ENCODE results near the gene RAB6A.
A peak's percentile ranks its signal among the peaks of the same experiment; 100 is the strongest.

RAB6A gene

DNA sequence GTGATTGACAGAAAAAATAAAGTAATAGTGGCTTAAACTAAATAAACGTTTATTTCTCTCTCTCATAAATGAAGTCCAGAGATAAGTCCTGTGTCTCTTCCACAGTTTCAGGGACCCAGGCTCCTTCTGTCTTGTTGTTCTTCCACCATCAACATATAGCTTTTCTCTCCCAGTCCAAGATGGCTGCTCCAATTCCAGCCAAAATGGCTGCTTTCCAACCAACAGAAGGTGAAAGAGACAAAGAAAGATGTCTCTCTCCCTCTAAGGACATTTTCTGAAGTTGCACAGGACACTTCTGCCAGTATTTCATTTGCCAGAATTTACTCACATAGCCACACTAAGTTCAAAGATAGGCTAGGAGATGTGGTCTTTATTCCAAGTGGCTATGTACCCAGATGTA lies 123.9 kb downstream of the RAB6A start:
- TF ChIP-seq, protein P1, sequence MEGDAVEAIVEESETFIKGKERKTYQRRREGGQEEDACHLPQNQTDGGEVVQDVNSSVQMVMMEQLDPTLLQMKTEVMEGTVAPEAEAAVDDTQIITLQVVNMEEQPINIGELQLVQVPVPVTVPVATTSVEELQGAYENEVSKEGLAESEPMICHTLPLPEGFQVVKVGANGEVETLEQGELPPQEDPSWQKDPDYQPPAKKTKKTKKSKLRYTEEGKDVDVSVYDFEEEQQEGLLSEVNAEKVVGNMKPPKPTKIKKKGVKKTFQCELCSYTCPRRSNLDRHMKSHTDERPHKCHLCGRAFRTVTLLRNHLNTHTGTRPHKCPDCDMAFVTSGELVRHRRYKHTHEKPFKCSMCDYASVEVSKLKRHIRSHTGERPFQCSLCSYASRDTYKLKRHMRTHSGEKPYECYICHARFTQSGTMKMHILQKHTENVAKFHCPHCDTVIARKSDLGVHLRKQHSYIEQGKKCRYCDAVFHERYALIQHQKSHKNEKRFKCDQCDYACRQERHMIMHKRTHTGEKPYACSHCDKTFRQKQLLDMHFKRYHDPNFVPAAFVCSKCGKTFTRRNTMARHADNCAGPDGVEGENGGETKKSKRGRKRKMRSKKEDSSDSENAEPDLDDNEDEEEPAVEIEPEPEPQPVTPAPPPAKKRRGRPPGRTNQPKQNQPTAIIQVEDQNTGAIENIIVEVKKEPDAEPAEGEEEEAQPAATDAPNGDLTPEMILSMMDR (IDR thresholded peaks at IDR 0.05; ENCODE audit: insufficient read depth, missing control alignments) = no peak
- no peak for DNase-seq (ENCODE audit: insufficient read length, low spot score)
- no peak for FAIRE-seq

DNA sequence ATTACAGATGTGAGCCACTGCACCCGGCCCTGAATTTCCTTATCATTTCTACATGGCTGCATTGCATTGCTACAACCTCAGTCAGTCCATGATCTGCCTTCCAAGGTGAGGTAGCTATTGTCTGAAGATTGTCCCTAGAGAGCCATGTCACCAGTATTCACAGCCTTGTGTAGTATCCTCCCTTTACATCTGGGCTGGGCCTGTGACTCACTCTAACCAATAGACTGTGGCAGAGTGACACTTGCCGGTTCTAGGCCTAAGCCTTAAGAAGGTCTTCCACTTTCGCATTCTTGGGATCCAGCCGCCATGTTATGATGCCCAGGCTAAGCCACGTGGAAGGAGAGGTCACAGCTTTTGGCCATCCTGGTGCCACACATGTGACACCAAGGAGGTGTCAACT lies 124.6 kb downstream of the RAB6A start:
- FAIRE-seq (no peak), DNase-seq (ENCODE audit: insufficient read length, low spot score) (no peak)
- TF ChIP-seq, protein P1 (IDR thresholded peaks at IDR 0.05; ENCODE audit: insufficient read depth, missing control alignments) = no peak

DNA sequence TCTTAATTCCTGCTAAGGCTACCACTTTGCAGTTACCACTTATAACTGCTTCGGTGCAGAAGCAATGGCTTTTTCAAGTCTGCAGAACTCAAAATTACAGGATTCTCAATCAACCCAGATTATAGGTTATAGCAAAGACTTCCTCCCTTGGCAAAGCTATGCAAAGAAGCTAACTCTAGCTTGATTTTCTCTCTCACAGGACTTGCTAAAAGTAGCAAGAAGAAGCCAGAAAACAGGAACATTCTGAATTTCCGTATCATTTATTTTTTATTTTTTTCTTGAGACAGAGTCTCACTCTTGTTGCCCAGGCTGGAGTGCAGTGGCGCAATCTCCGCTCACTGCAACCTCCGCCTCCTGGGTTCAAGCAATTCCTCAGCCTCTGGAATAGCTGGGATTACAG lies 125.2 kb downstream of the RAB6A start:
- no peak for FAIRE-seq

DNA sequence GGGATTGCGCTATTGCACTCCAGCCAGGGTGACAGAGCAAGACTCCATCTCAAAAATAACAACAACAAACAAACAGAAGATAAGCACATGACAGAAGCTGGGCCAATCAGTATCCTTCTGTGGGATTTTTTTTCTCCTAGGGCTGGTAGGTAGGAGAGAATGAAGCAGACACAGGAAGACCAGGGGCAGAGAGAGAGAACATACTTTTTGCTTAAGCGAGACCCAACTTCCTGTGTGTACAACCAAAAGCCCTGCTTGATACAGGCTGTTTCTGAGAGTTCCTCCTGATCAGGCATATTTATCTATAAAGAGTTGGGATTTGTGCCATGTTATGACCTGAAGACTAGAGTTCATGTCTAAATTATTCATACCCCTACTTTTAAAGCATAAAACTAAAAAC lies 126.9 kb downstream of the RAB6A start:
- TF ChIP-seq, protein P1 (IDR thresholded peaks at IDR 0.05; ENCODE audit: insufficient read depth, missing control alignments) = no peak
- no peak for DNase-seq (ENCODE audit: insufficient read length, low spot score)
- no peak for FAIRE-seq

More for the DNA sequence above, 125.2 kb downstream of the RAB6A start:
- no peak for DNase-seq (ENCODE audit: insufficient read length, low spot score)
- TF ChIP-seq, protein P1 (IDR thresholded peaks at IDR 0.05; ENCODE audit: insufficient read depth, missing control alignments) = no peak

DNA sequence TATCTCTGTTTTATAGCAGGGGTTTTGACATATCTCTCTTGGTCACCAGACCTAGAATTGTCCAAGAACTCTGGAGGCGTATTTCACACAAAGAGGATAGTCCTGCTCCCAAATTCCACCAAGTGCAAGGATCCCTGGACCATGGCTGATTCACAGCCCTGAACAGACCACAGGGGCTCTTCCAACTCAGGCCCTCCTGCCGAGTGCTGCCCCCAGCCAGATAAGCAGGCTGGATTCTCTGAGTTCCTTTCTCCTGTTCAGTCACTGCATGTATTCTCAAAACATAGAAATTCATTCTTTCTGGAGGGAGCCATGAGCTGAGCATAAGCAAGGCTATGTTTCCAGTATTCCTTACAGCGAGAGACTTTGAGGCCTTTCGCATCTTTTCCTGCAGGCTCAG lies 127.9 kb downstream of the RAB6A start:
- TF ChIP-seq, protein P1 (IDR thresholded peaks at IDR 0.05; ENCODE audit: insufficient read depth, missing control alignments) = no peak
- FAIRE-seq = no peak
- no peak for DNase-seq (ENCODE audit: insufficient read length, low spot score)

DNA sequence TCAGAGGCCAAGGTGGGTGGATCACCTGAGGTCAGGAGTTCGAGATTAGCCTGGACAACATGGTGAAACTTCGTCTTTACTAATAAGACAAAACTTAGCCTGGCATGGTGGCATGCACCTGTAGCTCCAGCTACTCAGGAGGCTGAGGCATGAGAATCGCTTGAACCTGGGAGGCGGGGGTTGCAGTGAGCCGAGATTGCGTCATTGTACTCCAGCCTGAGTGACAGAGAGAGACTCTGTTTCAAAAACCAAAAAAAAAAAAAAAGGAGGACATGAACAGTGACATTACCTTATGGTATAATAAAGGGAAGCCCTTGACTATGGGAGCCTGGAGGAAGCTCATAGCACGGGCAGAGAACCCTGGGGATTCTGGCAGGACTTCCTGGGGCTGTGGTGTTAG lies 131.0 kb downstream of the RAB6A start:
- DNase-seq (ENCODE audit: insufficient read length, low spot score) = no peak

DNA sequence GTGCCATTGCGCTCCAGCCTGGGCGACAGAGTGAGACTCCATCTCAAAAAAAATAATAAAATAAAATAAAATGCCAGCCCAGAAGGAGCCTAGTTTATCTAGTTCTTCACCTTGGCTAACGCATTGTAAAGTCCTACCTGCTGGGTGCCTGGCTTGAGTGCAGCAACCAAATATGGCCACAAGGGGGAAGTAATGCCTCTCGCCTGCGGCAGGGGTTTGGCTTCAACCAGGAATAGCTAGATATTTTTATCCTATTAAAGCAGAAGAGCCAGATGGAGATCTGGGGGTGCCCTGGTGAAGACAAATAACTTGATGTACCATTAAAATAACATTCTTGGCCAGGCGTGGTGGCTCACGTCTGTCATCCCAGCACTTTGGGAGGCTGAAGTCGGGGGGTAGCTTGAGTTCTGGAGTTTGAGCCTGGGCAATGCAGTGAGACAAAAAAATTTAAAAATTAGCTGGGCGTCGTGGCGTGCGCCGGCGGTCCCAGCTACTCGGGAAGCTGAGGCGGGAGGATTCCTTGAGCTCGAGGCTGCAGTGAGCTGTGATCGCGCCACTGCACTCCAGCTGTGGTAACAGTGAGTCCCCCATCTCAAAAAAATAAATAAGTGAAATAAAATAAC lies 135.1 kb downstream of the RAB6A start:
- TF ChIP-seq, protein P1 (IDR thresholded peaks at IDR 0.05; ENCODE audit: insufficient read depth, missing control alignments) = peak; percentile 99
- DNase-seq (ENCODE audit: insufficient read length, low spot score) = peak; percentile 86
- FAIRE-seq = no peak

More for the DNA sequence above, 131.0 kb downstream of the RAB6A start:
- TF ChIP-seq, protein P1 (IDR thresholded peaks at IDR 0.05; ENCODE audit: insufficient read depth, missing control alignments) = no peak
- no peak for FAIRE-seq

Data from D721Med (cell line).